IMR-90 (cell line): ENCODE results near the gene SRSF4. TPM values are rescaled to one million over a fixed set of nuclear protein-coding genes. Genes with fewer than 3 reads are reported as not detected.
A peak's percentile ranks its signal among the peaks of the same experiment; 100 is the strongest.

Source experiments
- ATAC-seq: fragments of 200-7000 bp; cut with Tn5 transposase; 2 replicates; pipeline ENCODE4 v1.9.1; 2020; ENCODE audit warnings: low read depth, mild to moderate bottlenecking, moderate library complexity
- BruUV-seq: library from RNA; stranded (reverse); fragments of 400-500 nt; replicated peaks from 2 replicates; lab custom pipeline; 2021; lab: Mats Ljungman, UMichigan
- CTCF ChIA-PET: fragments of 300-600 bp; formaldehyde crosslinking; extraction: SDS; loops from one replicate; lab custom pipeline; 2021; ENCODE audit warnings: antibody characterized with exemption; lab: Yijun Ruan, JAX
- POLR2A ChIA-PET: fragments of 300-600 bp; sonication (Branson Sonifier 250); formaldehyde crosslinking; loops from one replicate; lab custom pipeline; 2022; ENCODE audit warnings: antibody characterized with exemption; ENCODE audit not compliant: unreplicated experiment; lab: Charles Lee
- DNase-seq: peaks from one replicate; pipeline ENCODE4 v3.0.0; 2013
- H2AFZ ChIP-seq: replicated peaks from 2 replicates; pipeline ENCODE3; 2013; ENCODE audit warnings: low read length, mild to moderate bottlenecking; ENCODE audit not compliant: poor library complexity
- H2AK5ac ChIP-seq: 2 replicates; pipeline ENCODE4 v1.6.1; 2013; ENCODE audit warnings: low read depth, low read length, inconsistent platforms
- H2AK9ac ChIP-seq: replicated peaks from 2 replicates; pipeline ENCODE3; 2013; ENCODE audit warnings: mild to moderate bottlenecking, low read depth, low read length, moderate library complexity; ENCODE audit not compliant: poor library complexity
- H2BK120ac ChIP-seq: 2 replicates; pipeline ENCODE4 v1.6.1; 2013; ENCODE audit warnings: low read depth, low read length, inconsistent platforms
- H2BK15ac ChIP-seq: 3 replicates; pipeline ENCODE4 v1.6.1; 2013; ENCODE audit warnings: low read depth, low read length, inconsistent platforms
- H2BK20ac ChIP-seq: 2 replicates; pipeline ENCODE4 v1.6.1; 2013; ENCODE audit warnings: low read depth, mild to moderate bottlenecking, inconsistent platforms, low read length, moderate library complexity
- H2BK5ac ChIP-seq: 2 replicates; pipeline ENCODE4 v1.6.1; 2013; ENCODE audit warnings: mild to moderate bottlenecking, low read depth, low read length, inconsistent platforms; ENCODE audit not compliant: poor library complexity, severe bottlenecking
- H3K14ac ChIP-seq: replicated peaks from 2 replicates; pipeline ENCODE4 v1.6.1; 2013; ENCODE audit warnings: low read depth, low read length, inconsistent platforms
- H3K18ac ChIP-seq: 2 replicates; pipeline ENCODE4 v1.6.1; 2013; ENCODE audit warnings: low read depth, low read length, control low read depth
- H3K23ac ChIP-seq: 2 replicates; pipeline ENCODE4 v1.6.1; 2013; ENCODE audit warnings: low read depth, low read length, inconsistent platforms
- H3K27ac ChIP-seq: 2 replicates; pipeline ENCODE4 v1.5.1; 2013; ENCODE audit warnings: mild to moderate bottlenecking, control low read depth, low read length; ENCODE audit not compliant: insufficient read depth
- H3K27me3 ChIP-seq: 2 replicates; pipeline ENCODE4 v1.6.1; 2013; ENCODE audit warnings: low read length; ENCODE audit not compliant: control insufficient read depth, insufficient read depth
- H3K36me3 ChIP-seq: 2 replicates; pipeline ENCODE4 v1.6.1; 2013; ENCODE audit warnings: low read length, mixed read lengths; ENCODE audit not compliant: control insufficient read depth, insufficient read depth
- H3K4ac ChIP-seq: 2 replicates; pipeline ENCODE4 v1.6.1; 2013; ENCODE audit warnings: low read depth, low read length, inconsistent platforms
- H3K4me1 ChIP-seq: 2 replicates; pipeline ENCODE4 v1.6.1; 2013; ENCODE audit warnings: low read length, mixed read lengths; ENCODE audit not compliant: control insufficient read depth, insufficient read depth
- H3K4me2 ChIP-seq: 2 replicates; pipeline ENCODE4 v1.6.1; 2013; ENCODE audit warnings: low read depth, mild to moderate bottlenecking, control low read depth, low read length, moderate library complexity
- H3K4me3 ChIP-seq: 2 replicates; pipeline ENCODE4 v1.5.1; 2013; ENCODE audit warnings: low read depth, mild to moderate bottlenecking, control low read depth, low read length, moderate library complexity; ENCODE audit not compliant: insufficient read depth
- H3K56ac ChIP-seq: 2 replicates; pipeline ENCODE4 v1.6.1; 2013; ENCODE audit warnings: low read length, inconsistent platforms; ENCODE audit not compliant: insufficient read depth; ENCODE audit errors: extremely low read depth
- H3K79me1 ChIP-seq, 2 experiments: 2 replicates each; pipeline ENCODE4 v1.6.1; 2013; ENCODE audit warnings: low read length in 2 of 2, inconsistent platforms in 1 of 2, low read depth in 1 of 2
- H3K9ac ChIP-seq: 2 replicates; pipeline ENCODE4 v1.6.1; 2013; ENCODE audit warnings: low read depth, low read length, control low read depth
- H3K9me1 ChIP-seq: 2 replicates; pipeline ENCODE4 v1.6.1; 2013; ENCODE audit warnings: low read length, inconsistent platforms; ENCODE audit not compliant: insufficient read depth
- H3K9me3 ChIP-seq: 2 replicates; pipeline ENCODE4 v1.6.1; 2013; ENCODE audit warnings: low read length; ENCODE audit not compliant: control insufficient read depth, insufficient read depth
- H4K20me1 ChIP-seq: 2 replicates; pipeline ENCODE4 v1.6.1; 2013; ENCODE audit warnings: low read length, inconsistent platforms; ENCODE audit not compliant: insufficient read depth
- H4K5ac ChIP-seq: 2 replicates; pipeline ENCODE4 v1.6.1; 2013; ENCODE audit warnings: mild to moderate bottlenecking, low read depth, low read length, control low read depth
- H4K8ac ChIP-seq, 2 experiments: 2 replicates each; pipeline ENCODE4 v1.6.1; 2013; ENCODE audit warnings: low read depth in 2 of 2, low read length in 2 of 2, control low read depth in 1 of 2, inconsistent platforms in 1 of 2
- H4K91ac ChIP-seq: 2 replicates; pipeline ENCODE4 v1.6.1; 2013; ENCODE audit warnings: low read depth, low read length, inconsistent platforms; ENCODE audit not compliant: insufficient read depth
- BHLHE40 ChIP-seq: fragments of 150-350 bp; IDR thresholded peaks from 2 replicates; pipeline ENCODE4 v1.6.1; 2016; ENCODE audit warnings: mild to moderate bottlenecking, low read depth, low read length
- CEBPB ChIP-seq: IDR thresholded peaks from 2 replicates; pipeline ENCODE4 v1.6.1; 2012; ENCODE audit warnings: low read depth, low read length, improper control_type of control experiment
- CHD1 ChIP-seq: IDR thresholded peaks from 2 replicates; pipeline ENCODE4 v1.6.1; 2012; ENCODE audit warnings: low read depth, low read length, improper control_type of control experiment
- FOS ChIP-seq: fragments of 150-350 bp; IDR thresholded peaks from 2 replicates; pipeline ENCODE4 v1.6.1; 2016; ENCODE audit warnings: low read depth, low read length
- MAFK ChIP-seq: IDR thresholded peaks from 2 replicates; pipeline ENCODE4 v1.6.1; 2012; ENCODE audit warnings: low read depth, low read length, improper control_type of control experiment
- MAZ ChIP-seq: IDR thresholded peaks from 2 replicates; pipeline ENCODE4 v1.6.1; 2012; ENCODE audit warnings: low read depth, mild to moderate bottlenecking, low read length, improper control_type of control experiment, moderate library complexity, borderline replicate concordance
- MXI1 ChIP-seq: IDR thresholded peaks from 2 replicates; pipeline ENCODE4 v1.6.1; 2012; ENCODE audit warnings: low read depth, mild to moderate bottlenecking, low read length, moderate library complexity, borderline replicate concordance
- NFE2L2 ChIP-seq: fragments of 150-350 bp; IDR thresholded peaks from 2 replicates; pipeline ENCODE4 v1.6.1; 2016; ENCODE audit warnings: low read depth, mild to moderate bottlenecking, low read length
- POLR2A ChIP-seq: IDR thresholded peaks from 2 replicates; pipeline ENCODE4 v1.6.1; 2012; ENCODE audit warnings: mild to moderate bottlenecking, low read depth, low read length
- RAD21 ChIP-seq: IDR thresholded peaks from 2 replicates; pipeline ENCODE4 v1.6.1; 2012; ENCODE audit warnings: low read length, improper control_type of control experiment
- RCOR1 ChIP-seq: IDR thresholded peaks from 2 replicates; pipeline ENCODE4 v1.6.1; 2012; ENCODE audit warnings: mild to moderate bottlenecking, low read length, improper control_type of control experiment; ENCODE audit not compliant: insufficient replicate concordance
- RFX5 ChIP-seq: IDR thresholded peaks from 2 replicates; pipeline ENCODE4 v1.8.0; 2012; ENCODE audit warnings: low read depth, mild to moderate bottlenecking, low read length, moderate library complexity
- SMC3 ChIP-seq: fragments of 150-350 bp; IDR thresholded peaks from 2 replicates; pipeline ENCODE4 v1.6.1; 2016; ENCODE audit warnings: low read depth, mild to moderate bottlenecking, antibody characterized with exemption, low read length, moderate library complexity
- USF2 ChIP-seq: fragments of 150-350 bp; IDR thresholded peaks from 2 replicates; pipeline ENCODE4 v1.6.1; 2017; ENCODE audit warnings: mild to moderate bottlenecking, antibody characterized with exemption, low read length, low read depth
- WGBS, 2 experiments: methylation state at CpG; one replicate each; pipeline versions ENCODE4 v1.1.5 to v1.1.7; 2013; ENCODE audit warnings: missing lambda C conversion rate in 2 of 2; ENCODE audit not compliant: insufficient read length in 1 of 2; ENCODE audit errors: extremely low coverage in 2 of 2; 5-methylcytosine and 5-hydroxymethylcytosine counted together
- dilution Hi-C: fragments of 300-500 bp; cut with HindIII; formaldehyde crosslinking; loops from one replicate; pipeline ENCODE4 v1.14.3; 2018; ENCODE audit warnings: low sequenced_read_pairs; ENCODE audit not compliant: unreplicated experiment
- in situ Hi-C: fragments of 300-500 bp; cut with MboI; formaldehyde crosslinking; loops from 3 replicates; pipeline ENCODE4 v1.14.3; 2019; ENCODE audit warnings: low sequenced_read_pairs, inconsistent platforms, mixed read lengths
- intact Hi-C: fragments of 100-400 bp; cut with micrococcal nuclease; formaldehyde crosslinking; loops from 2 replicates; pipeline ENCODE4 v1.10.0; 2022
- polyA plus RNA-seq, 3 experiments: library from polyadenylated mRNA; depleted of rRNA; stranded (reverse); fragments of >200 nt; gene quantifications; 2 replicates each; pipeline ENCODE4 v1.2.3, GENCODE V29; 2012; ENCODE audit warnings: low replicate concordance in 1 of 3
- total RNA-seq: library from RNA; depleted of rRNA; stranded (reverse); fragments of >200 nt; gene quantifications from 2 replicates; pipeline ENCODE4 v1.2.3, GENCODE V29; 2012
- TF ChIP-seq, protein P1 (sequence below): fragments of 150-350 bp; IDR thresholded peaks from 2 replicates; pipeline ENCODE4 v1.6.1; 2016; ENCODE audit warnings: low read depth, mild to moderate bottlenecking, low read length, moderate library complexity, borderline replicate concordance
- TF ChIP-seq, protein P2 (sequence below): conservative IDR thresholded peaks from 2 replicates; pipeline ENCODE4 v1.5.1; 2012; ENCODE audit warnings: mild to moderate bottlenecking, low read depth, low read length, improper control_type of control experiment

The SRSF4 gene
- total and polyA plus RNA-seq, 2 of the 4 experiments (the other 2 are of a cell fraction): 20.8 to 48.5 TPM

- Histone ChIP-seq H2AK9ac (no peak overlapping the region), H2AFZ (no peak overlapping the region), H3K9me3 (no peaks in the 10 kb centered on the region), H4K91ac (no peak overlapping the region), H3K36me3 (peaks cover 8% of the 10 kb centered on the region), H3K14ac (no peak overlapping the region), H3K27me3 (no peaks in the 10 kb centered on the region), H4K20me1 (peaks cover 4% of the 10 kb centered on the region; the same call in 1 of the 2 replicates), H4K5ac (no peak overlapping the region), H3K27ac (no peak overlapping the region), H3K4me1 (peaks cover 5% of the 10 kb centered on the region; the same call in 1 of the 2 replicates), H3K56ac (no peak overlapping the region), H4K8ac (no peak overlapping the region), H2BK120ac (no peak overlapping the region), H2AK5ac (no peak overlapping the region), H3K4me2 (no peak overlapping the region), H2BK5ac (no peak overlapping the region), H3K18ac (no peak overlapping the region), H3K23ac (no peak overlapping the region), H2BK20ac (no peak overlapping the region), H2BK15ac (no peak overlapping the region), H3K79me1 (peaks cover 23 to 26% of the 10 kb centered on the region in 2 experiments), H3K4ac (no peak overlapping the region), H3K9ac (no peak overlapping the region), H3K4me3 (no peak overlapping the region), H3K9me1 (peaks cover 10% of the 10 kb centered on the region; the same call in 1 of the 2 replicates)
- intact Hi-C loops (no loop called here), dilution Hi-C loops (no loop called here), in situ Hi-C loops (no loop called here)
- ChIA-PET POLR2A (no interaction called here), CTCF (no interaction called here)
- no TSS peak for BruUV-seq
- ATAC-seq (peak; percentile 67), DNase-seq (no peak)
- no peak for TF ChIP-seq MXI1
- TF ChIP-seq NFE2L2: no peak
- no peak for TF ChIP-seq RFX5
- no peak for TF ChIP-seq USF2
- TF ChIP-seq RAD21: no peak
- no peak for TF ChIP-seq FOS
- TF ChIP-seq SMC3: no peak
- TF ChIP-seq RCOR1: no peak
- TF ChIP-seq MAZ: no peak
- TF ChIP-seq, protein P1, sequence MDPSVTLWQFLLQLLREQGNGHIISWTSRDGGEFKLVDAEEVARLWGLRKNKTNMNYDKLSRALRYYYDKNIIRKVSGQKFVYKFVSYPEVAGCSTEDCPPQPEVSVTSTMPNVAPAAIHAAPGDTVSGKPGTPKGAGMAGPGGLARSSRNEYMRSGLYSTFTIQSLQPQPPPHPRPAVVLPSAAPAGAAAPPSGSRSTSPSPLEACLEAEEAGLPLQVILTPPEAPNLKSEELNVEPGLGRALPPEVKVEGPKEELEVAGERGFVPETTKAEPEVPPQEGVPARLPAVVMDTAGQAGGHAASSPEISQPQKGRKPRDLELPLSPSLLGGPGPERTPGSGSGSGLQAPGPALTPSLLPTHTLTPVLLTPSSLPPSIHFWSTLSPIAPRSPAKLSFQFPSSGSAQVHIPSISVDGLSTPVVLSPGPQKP: no peak
- no peak for TF ChIP-seq POLR2A
- TF ChIP-seq MAFK: no peak
- no peak for TF ChIP-seq BHLHE40
- no peak for TF ChIP-seq CHD1
- TF ChIP-seq, protein P2, sequence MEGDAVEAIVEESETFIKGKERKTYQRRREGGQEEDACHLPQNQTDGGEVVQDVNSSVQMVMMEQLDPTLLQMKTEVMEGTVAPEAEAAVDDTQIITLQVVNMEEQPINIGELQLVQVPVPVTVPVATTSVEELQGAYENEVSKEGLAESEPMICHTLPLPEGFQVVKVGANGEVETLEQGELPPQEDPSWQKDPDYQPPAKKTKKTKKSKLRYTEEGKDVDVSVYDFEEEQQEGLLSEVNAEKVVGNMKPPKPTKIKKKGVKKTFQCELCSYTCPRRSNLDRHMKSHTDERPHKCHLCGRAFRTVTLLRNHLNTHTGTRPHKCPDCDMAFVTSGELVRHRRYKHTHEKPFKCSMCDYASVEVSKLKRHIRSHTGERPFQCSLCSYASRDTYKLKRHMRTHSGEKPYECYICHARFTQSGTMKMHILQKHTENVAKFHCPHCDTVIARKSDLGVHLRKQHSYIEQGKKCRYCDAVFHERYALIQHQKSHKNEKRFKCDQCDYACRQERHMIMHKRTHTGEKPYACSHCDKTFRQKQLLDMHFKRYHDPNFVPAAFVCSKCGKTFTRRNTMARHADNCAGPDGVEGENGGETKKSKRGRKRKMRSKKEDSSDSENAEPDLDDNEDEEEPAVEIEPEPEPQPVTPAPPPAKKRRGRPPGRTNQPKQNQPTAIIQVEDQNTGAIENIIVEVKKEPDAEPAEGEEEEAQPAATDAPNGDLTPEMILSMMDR: no peak
- no peak for TF ChIP-seq CEBPB
- no CpG with 5 or more reads among the region's 1 CpG for WGBS, 2 experiments
Observed at GRCh38 chr1:29222686-29223085, 41.0 kb upstream of the SRSF4 start.
